NCI-H1417 treated with DMSO at 0.1 percent for 48 hours (cell line): ENCODE data around the gene RIPOR2.

ENCODE experiments used
- DNase-seq: peaks from one replicate; lab custom pipeline; 2025; lab: John Stamatoyannopoulos, UW

RIPOR2 gene

GRCh38 chr6:24876499-24877465 lies 59.0 kb downstream of the RIPOR2 start:
- no peak for DNase-seq

DNA sequence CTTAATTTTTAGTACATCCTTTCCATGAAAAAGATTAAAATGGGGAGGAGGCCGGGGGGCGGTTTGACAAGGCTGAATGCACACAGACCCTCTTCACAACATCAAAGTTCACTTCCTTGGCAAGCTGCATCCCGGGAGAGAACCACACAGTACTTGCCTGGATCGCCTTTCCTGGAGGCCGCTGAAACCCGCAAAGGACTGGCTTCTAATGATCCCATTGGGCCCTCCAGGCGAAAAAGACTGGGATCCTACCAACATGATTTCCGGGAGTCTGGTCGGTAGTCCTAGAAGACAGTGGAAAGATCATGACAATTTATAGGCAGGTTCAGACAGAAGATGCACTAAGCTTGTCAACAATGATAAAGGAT lies 60.2 kb downstream of the RIPOR2 start:
- DNase-seq = no peak

DNA sequence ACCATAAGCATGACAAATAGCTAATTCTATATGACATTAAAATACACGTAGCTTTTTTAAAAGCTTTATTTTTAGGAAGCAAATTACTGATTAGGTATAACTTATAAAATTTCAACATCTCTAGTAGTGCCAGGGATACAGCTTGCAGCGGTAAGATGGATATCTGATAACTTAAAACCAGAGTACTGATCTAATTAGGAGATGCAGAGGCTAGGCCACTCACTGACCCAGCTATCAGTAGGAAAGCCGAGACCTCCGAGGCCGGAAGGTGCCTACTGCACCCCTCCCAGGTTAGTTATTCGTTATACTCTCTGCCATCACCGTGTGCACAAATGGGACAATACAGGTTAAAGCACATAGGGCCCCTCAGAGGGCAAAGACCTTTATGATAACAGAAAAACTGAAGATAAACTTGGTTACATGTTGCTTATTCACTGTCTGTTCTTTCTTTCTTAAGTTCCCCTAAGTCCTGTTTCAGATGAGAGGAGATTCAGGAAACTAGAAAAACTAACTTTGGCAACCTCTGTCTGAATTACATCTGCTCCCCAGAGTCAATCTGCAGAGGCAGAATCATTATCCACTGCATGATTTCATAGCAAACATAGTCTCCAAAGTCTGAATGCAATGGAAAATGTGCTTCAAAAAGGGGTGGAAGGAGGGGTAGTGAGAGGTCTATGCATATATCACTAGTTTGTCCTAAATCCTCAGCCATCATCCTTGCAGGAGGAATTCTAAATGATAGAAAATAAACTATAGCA lies 60.8 kb downstream of the RIPOR2 start:
- DNase-seq = no peak

DNA sequence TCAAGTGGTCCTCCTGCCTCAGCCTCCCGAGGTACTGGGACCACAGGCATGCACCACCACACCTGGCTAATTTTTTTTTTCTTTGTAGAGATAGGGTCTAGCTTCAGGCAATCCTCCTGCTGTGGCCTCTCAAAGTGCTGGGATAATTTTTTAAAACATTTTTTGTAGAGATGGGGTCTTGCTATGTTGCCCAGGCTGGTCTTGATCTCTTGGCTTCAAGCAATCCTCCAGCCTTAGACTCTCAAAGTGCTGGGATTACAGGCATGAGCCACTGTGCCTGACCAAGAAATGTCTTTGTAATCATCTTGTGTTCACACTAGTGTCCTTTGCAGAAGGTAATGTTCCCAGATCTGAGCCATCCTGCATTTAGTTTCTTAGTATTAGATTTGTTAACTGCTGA lies 61.6 kb downstream of the RIPOR2 start:
- DNase-seq = no peak

DNA sequence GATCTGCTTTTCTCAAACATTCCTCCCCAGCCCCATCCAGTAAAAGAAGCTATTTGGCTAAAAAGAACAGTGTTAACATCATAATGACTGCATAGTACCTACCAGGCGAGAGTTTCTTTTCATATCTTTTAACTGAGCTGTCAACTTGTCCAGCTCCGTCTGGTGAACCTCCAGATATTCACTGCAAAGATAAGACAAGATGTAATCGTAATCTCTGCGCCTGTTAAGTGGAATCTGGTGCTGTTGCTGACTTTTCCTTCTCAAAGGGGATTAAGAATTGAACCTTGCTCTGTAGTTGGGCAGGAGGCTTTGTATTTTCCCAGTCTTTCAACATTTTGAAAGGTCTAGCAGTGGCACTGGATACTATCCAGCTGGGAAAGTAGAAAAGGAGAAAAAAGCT lies 63.0 kb downstream of the RIPOR2 start:
- no peak for DNase-seq

GRCh38 chr6:24868765-24869164 lies 67.0 kb downstream of the RIPOR2 start:
- no peak for DNase-seq

DNA sequence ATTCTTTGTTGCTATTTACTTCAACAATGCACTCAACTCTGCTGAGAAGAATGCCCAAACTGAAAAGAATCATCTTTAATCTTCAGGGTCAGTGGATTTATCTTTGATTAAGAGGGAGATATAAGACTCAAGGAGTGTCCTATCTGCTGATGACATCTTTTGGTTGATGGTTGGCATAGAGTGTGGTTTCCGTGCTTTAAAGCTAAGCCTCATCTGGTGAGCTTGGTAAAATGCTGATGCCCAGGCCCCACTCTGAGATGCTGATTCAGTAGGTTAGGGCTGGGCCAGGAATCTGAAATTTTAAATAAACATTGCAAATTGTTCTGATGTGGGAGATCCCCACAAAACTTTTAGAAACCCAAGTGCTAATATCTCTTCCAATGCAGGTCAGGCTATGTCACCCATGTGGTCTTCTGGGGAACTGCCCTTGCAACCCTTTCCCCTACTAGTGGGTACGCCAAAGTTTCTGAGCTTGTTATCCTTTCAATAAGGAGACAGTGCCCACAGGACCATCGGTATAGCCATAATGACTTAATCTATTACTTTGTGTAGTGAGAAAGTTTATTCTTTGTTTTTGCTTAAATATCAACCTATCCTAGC lies 68.6 kb downstream of the RIPOR2 start:
- DNase-seq = no peak

DNA sequence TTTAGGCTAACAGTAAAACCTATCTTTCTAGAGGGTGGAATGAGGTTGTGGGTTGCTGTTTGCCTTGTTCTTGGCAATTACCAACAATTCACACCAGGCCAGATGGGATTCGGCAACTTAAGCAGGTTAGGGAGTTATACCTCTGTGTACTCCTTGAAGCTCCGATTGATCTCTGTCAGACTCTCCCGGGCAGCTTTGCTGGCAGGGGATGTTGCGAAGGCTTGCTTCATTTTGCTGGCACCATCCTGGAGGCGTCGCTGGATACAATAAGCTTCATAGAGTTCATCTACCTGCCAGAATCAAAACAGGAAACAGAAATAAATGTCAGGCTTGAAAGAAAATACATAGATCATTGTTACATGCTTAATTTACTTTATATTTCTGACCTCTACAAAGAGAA lies 70.6 kb downstream of the RIPOR2 start:
- DNase-seq = no peak

- DNase-seq = no peak
These were observed 71.4 kb downstream of the RIPOR2 start for GRCh38 chr6:24864343-24864742.

DNA sequence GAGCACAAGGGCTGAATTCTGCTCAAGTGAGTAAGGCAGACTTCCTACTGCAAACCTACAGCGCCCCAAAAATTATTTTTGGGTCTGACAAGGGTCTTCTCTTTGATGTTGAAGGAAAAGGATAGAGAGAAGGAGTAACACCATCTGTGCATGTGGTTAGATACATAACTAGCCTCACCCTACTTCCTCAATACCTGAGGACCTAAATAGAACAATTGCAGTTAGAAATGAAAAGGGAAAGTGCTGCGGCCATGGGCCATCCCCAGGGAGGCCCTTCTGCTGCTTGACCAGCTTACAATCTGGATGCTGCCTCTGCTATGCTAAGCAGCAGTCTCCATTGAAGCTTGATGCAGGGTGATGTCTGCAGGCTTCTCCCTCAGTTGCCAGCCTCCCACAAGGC lies 73.8 kb downstream of the RIPOR2 start:
- no peak for DNase-seq

DNA sequence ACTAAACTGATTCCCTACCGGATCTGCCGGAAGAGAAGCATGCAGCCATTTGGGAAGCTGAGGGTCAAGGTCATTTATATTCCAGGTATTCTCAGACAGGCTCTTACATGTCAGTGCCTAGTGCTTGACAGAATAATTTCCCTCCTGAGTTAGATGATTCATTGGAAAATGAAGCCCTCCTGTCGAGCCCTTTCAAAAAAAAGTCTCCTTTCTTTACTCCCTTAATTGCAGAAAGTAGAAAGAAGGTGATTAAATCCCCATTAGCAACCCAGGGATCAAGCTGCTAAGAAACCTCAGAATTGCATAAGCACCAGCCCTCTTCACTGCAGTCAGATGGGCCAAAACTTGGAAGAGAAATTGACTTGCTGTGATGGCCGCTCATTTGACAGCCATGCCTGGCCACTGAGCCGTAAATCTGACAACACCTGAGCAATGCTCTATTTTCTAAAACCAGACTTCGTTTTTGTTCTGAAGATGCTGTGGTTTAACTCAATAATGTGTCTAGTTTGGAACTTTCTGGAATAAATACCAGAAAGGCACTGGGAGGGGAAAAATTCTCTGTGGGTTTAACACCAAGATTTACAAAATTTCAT lies 76.1 kb downstream of the RIPOR2 start:
- DNase-seq = peak; percentile 43

GRCh38 chr6:24859132-24859531 lies 76.6 kb downstream of the RIPOR2 start:
- no peak for DNase-seq

DNA sequence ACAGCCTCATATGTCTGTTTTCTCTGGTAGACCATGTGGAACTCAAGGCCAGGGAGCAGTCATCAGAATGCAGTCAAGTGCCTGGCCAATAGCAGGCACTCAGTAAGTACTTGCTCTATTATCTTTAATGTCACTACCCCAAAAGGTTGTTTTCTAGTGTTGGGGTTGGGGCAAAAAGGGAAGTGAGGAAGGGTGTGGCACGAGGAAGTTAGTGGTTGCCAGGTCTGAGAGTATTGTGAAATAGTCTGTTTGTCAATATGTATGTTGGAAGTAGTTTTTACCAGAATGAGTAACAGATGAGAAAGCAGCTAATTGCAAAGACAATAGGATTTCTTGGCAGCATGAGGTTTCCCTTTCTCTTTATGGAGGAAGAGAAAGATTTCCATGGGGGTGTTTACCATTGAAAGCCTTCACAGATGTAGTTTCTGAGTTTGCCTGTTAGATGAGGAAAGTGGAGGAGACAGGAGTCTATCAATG lies 77.5 kb downstream of the RIPOR2 start:
- no peak for DNase-seq

- no peak for DNase-seq
These were observed 78.7 kb downstream of the RIPOR2 start for GRCh38 chr6:24856901-24857670.

DNA sequence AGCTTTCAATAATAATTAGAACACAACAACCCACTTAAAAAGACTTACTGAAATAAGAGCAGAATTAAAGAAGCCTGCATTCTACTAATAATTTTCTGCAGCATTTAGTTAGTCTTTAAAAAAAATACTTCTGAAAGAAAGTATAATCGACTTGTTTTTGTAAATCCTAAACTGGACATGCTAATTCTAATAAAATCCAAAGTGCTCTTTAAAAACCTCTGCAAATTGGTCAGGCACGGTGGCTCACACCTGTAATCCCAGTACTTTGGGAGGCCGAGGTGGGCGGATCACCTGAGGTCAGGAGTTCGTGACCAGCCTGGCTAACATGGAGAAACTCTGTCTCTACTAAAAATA lies 79.5 kb downstream of the RIPOR2 start:
- DNase-seq = no peak

DNA sequence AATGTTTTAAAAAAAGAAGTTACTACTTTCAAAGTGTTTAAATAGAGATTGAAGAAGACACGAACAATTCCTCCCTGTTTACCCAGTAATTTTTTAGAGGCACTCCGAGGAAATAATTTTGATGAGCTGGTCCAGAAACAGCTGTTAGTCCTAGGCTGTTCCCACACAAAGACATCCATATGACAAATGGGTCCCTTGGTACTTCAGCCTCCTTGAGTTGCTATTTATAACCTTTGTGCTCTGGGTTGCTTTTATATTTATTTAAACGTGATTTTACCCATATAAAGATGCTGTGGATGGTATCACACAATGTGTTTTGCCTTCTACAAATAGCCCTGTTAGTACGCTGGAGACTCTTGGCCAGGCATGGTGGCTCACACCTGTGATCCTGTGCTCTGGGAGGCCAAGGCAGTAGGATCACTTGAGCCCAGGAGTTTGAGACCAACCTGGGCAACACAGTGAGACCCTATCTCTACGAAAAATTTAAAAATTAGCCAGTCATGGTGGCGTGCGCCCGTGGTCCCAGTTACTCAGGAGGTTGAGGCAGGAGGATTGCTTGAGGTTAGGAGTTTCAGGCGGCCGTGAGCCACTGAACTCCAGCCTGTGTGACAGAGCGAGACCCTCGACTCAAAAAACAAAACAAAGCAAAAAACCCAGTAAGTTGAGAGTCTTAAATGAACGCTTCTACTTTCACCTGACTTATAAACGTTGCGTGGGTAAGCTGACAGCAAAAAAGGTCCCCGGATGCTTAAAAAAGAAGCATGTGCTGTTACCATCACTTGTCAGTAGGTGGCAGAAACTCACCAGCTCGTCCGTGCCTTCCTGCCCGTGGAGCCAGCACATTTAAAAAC lies 80.1 kb downstream of the RIPOR2 start:
- DNase-seq = peak; percentile 43

DNA sequence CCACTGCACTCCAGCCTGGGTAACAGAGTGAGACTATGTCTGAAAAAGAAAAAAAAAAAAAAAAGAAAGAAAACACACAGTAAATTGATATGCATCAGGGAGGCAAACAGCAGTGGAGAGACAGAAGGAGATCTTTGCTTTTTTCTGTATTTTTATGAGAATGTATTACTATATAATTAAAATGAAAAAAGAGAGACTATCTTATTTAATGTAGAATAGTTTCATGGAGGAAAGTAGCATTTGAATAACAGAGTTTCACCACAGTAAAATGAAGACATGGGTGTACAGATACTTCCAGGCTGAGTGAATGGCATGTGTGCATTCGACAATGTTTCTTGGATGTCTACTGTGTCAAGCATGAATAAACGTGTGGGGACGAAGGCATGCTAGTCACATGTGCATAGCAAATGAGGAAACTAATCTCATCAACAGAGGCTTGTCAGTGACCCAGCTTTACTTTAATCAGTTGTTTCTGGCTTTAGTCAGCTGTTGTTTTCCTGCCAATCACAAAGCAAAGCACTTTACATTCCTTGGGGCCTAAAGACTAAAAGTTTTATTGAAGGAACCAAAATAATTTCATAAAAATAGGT lies 81.6 kb downstream of the RIPOR2 start:
- DNase-seq = no peak

DNA sequence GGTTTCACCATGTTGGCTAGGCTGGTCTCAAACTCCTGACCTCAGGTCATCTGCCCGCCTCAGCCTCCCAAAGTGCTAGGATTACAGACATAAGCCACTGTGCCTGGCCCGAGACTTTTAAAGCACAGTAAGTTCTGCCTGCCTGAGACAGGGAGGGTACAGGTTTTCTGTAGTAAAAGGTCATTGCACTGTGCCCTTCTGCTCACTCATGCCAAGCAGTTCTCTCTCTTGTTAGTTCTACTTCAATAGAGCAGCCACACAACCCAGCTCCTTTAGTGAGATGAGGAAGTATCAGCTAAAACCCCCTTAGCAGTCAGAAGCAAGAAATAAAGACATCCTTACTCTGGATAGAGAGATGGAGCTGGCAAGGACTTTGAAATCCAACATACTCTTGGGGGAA lies 84.7 kb downstream of the RIPOR2 start:
- no peak for DNase-seq

GRCh38 chr6:24849713-24850112 lies 86.0 kb downstream of the RIPOR2 start:
- DNase-seq = no peak

- no peak for DNase-seq
These were observed 87.3 kb downstream of the RIPOR2 start for GRCh38 chr6:24848461-24848860.
